Measurements from ENCODE around the gene BDH1.

BDH1 gene

DNA sequence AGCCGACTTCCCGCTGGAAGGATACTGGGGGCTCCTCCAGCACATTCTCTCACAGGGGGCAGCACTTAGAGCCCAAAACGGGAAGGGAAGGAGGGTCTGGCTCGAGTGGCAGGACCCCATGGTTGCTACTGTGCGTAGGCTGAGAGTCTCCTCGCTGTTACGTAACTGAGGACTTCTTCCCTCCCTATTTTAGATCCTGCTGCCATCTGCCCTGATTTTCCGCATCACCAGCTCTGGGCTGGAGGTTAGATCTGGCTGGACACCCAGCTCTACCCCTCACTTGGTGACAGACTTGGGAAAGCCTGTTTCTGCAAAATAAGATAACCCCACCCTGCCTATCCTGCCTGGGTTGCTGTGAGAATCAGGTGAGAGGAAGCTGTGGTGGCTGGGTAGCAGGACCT lies 47.7 kb downstream of the BDH1 start:
- Histone ChIP-seq H3K4me2 (no peak overlapping the region), H3K9me3 (no peaks in the 10 kb centered on the region), H3K4me1 (peaks cover 38% of the 10 kb centered on the region), H3K36me3 (peaks cover 20% of the 10 kb centered on the region), H3K4me3 (no peak overlapping the region), H3K27me3 (no peaks in the 10 kb centered on the region), H4K20me1 (no peaks in the 10 kb centered on the region), H3K9ac (no peak overlapping the region), H3K27ac (no peak overlapping the region)
- TF ChIP-seq Cebpa-rat (IDR thresholded peaks at IDR 0.05) = no peak

GRCh38 chr3:197507541-197507940 lies 48.2 kb downstream of the BDH1 start:
- TF ChIP-seq Cebpa-rat (IDR thresholded peaks at IDR 0.05) = no peak
- no peak overlapping the region for H3K4me3 ChIP-seq
- H4K20me1 ChIP-seq = no peaks in the 10 kb centered on the region
- no peaks in the 10 kb centered on the region for H3K27me3 ChIP-seq
- H3K4me2 ChIP-seq = no peak overlapping the region
- H3K36me3 ChIP-seq = peaks cover 15% of the 10 kb centered on the region
- peaks cover 39% of the 10 kb centered on the region for H3K4me1 ChIP-seq
- H3K9me3 ChIP-seq = no peaks in the 10 kb centered on the region
- H3K27ac ChIP-seq = no peak overlapping the region
- no peak overlapping the region for H3K9ac ChIP-seq

DNA sequence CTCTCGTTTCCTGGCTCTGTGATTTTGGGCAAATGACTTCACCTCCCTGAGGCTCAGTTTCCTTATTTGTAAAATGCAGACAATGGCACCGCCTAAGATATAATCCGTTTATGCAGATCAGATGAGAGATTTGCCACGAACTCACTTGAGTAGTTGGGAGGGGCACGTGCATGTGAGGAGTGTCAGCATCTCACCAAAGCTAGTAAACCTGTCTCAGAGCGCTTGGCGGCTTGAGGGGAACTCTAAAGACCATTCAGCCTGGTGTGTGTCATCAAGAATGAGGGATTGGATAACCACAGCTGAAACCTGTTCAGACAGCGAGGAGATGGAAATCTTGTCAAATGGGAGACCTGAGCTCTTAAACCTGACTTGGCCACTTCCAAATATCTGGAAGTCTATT lies 48.7 kb downstream of the BDH1 start:
- H3K9ac ChIP-seq = no peak overlapping the region
- peaks cover 11% of the 10 kb centered on the region for H3K36me3 ChIP-seq
- TF ChIP-seq Cebpa-rat (IDR thresholded peaks at IDR 0.05) = no peak
- H3K27me3 ChIP-seq = no peaks in the 10 kb centered on the region
- peaks cover 43% of the 10 kb centered on the region for H3K4me1 ChIP-seq
- H3K4me2 ChIP-seq = no peak overlapping the region
- H4K20me1 ChIP-seq = no peaks in the 10 kb centered on the region
- no peak overlapping the region for H3K27ac ChIP-seq
- no peak overlapping the region for H3K4me3 ChIP-seq
- no peaks in the 10 kb centered on the region for H3K9me3 ChIP-seq

GRCh38 chr3:197505796-197506548 lies 49.8 kb downstream of the BDH1 start:
- H3K27me3 ChIP-seq = no peaks in the 10 kb centered on the region
- no peaks in the 10 kb centered on the region for H4K20me1 ChIP-seq
- H3K4me3 ChIP-seq = no peak overlapping the region
- H3K4me2 ChIP-seq = peak overlapping the region; percentile 63
- peaks cover 48% of the 10 kb centered on the region for H3K4me1 ChIP-seq
- H3K9ac ChIP-seq = 0 out of 2 replicates have a peak overlapping the region, but pooled peaks have one; percentile 24
- no peak for TF ChIP-seq Cebpa-rat (IDR thresholded peaks at IDR 0.05)
- 0 out of 2 replicates have a peak, but pooled peaks cover 4% of the 10 kb centered on the region for H3K9me3 ChIP-seq
- H3K36me3 ChIP-seq = peaks cover under 1% of the 10 kb centered on the region; the same call in 1 of the 2 replicates
- peak overlapping the region; percentile 38; the same call in 1 of the 2 replicates for H3K27ac ChIP-seq

DNA sequence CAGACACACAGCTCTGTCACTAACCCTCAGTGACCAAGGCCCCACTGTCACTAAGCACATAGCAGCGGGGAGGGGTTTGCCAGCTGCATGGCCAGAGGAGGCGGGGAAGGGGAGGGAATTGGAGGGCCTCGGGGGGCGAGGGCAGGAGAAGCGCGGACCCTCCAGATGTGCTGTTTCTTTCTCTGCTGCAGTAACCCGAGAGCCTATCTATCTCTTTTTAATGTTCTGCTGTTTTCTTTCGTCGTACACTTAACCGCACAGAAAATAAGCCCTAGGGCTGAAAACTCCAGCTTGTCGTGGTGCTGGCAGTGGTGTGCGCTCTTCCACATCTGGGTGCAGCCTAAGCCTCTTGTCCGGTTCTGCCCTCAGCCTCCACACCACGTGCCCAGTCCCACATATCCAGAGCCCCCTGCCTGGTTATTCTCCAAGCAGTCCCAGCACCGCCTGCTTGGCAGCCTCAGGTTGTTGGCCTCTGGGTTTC lies 51.1 kb downstream of the BDH1 start:
- no peaks in the 10 kb centered on the region for H3K27me3 ChIP-seq
- H3K4me2 ChIP-seq = peak overlapping the region; percentile 17; the same call in 1 of the 2 replicates
- H3K9me3 ChIP-seq = 0 out of 2 replicates have a peak, but pooled peaks cover 4% of the 10 kb centered on the region
- no peak overlapping the region for H3K4me3 ChIP-seq
- no peaks in the 10 kb centered on the region for H4K20me1 ChIP-seq
- TF ChIP-seq Cebpa-rat (IDR thresholded peaks at IDR 0.05) = no peak
- H3K4me1 ChIP-seq = peaks cover 45% of the 10 kb centered on the region
- H3K9ac ChIP-seq = no peak overlapping the region
- H3K27ac ChIP-seq = no peak overlapping the region
- no peaks in the 10 kb centered on the region for H3K36me3 ChIP-seq

DNA sequence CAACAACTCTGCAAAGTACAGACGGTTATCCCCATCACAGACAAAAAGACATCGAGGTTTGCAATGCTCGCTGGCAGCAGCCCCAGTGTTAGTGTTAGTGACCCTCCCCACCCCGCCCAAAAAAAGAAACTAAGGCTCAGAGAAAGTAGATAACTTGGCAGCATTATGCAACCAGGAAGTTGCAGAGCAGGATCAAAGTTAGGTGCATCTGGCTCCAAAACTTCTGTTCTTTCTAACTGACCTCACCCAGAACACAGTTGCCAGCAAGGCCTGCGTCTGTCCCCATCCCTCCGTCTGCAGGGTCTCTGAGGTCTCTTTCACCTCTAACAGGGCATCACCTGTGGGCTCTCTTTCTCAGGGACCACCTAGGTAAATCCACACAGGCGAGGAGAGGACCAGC lies 51.5 kb downstream of the BDH1 start:
- no peak for TF ChIP-seq Cebpa-rat (IDR thresholded peaks at IDR 0.05)
- peaks cover 42% of the 10 kb centered on the region for H3K4me1 ChIP-seq
- no peak overlapping the region for H3K27ac ChIP-seq

GRCh38 chr3:197503652-197504051 lies 52.1 kb downstream of the BDH1 start:
- H3K27ac ChIP-seq = no peak overlapping the region

More for the DNA sequence above, 51.5 kb downstream of the BDH1 start:
- H4K20me1 ChIP-seq = no peaks in the 10 kb centered on the region
- H3K4me2 ChIP-seq = peak overlapping the region; percentile 17; the same call in 1 of the 2 replicates
- no peak overlapping the region for H3K4me3 ChIP-seq
- no peaks in the 10 kb centered on the region for H3K27me3 ChIP-seq
- H3K9ac ChIP-seq = no peak overlapping the region
- 0 out of 2 replicates have a peak, but pooled peaks cover 4% of the 10 kb centered on the region for H3K9me3 ChIP-seq
- no peaks in the 10 kb centered on the region for H3K36me3 ChIP-seq

GRCh38 chr3:197501879-197502620 lies 53.7 kb downstream of the BDH1 start:
- Histone ChIP-seq H3K4me2 (peak overlapping the region; percentile 34), H3K4me3 (no peak overlapping the region), H3K4me1 (peaks cover 48% of the 10 kb centered on the region), H3K27me3 (no peaks in the 10 kb centered on the region), H4K20me1 (no peaks in the 10 kb centered on the region), H3K36me3 (no peaks in the 10 kb centered on the region), H3K27ac (no peak overlapping the region), H3K9ac (no peak overlapping the region), H3K9me3 (peaks cover 13% of the 10 kb centered on the region; the same call in 1 of the 2 replicates)
- no peak for TF ChIP-seq Cebpa-rat (IDR thresholded peaks at IDR 0.05)

More at GRCh38 chr3:197503652-197504051, 52.1 kb downstream of the BDH1 start:
- Histone ChIP-seq H3K4me3 (no peak overlapping the region), H4K20me1 (no peaks in the 10 kb centered on the region), H3K27me3 (no peaks in the 10 kb centered on the region), H3K9me3 (peaks cover 9% of the 10 kb centered on the region; the same call in 1 of the 2 replicates), H3K9ac (no peak overlapping the region), H3K4me1 (peaks cover 42% of the 10 kb centered on the region), H3K4me2 (no peak overlapping the region), H3K36me3 (no peaks in the 10 kb centered on the region)
- TF ChIP-seq Cebpa-rat (IDR thresholded peaks at IDR 0.05) = no peak

DNA sequence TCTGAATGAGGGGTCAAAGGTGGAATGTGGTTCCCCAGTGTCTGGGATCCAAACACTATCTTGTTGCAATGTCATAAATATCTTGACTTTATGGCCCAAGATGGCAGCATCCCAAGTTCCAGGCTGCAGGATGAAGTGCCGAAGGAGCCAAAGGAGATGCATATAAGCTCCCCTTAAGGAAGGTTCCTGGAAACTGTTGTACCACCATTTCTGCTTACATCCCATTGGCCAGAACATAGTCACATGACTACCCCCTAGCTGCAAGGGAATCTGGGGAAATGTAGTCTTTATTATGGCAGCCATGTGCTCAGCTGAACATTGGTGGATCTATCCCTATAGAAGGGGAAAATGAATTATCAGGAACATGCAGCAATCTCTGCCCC lies 54.3 kb downstream of the BDH1 start:
- Histone ChIP-seq H3K9ac (no peak overlapping the region), H3K27me3 (no peaks in the 10 kb centered on the region), H3K4me3 (no peak overlapping the region), H3K9me3 (peaks cover 13% of the 10 kb centered on the region; the same call in 1 of the 2 replicates), H4K20me1 (0 out of 2 replicates have a peak, but pooled peaks cover 3% of the 10 kb centered on the region), H3K4me1 (peaks cover 51% of the 10 kb centered on the region), H3K27ac (no peak overlapping the region), H3K4me2 (peak overlapping the region; percentile 34; the same call in 1 of the 2 replicates), H3K36me3 (no peaks in the 10 kb centered on the region)
- no peak for TF ChIP-seq Cebpa-rat (IDR thresholded peaks at IDR 0.05)
